ENCODE results near the gene MME.
"Not testable (repeated sequence)": the region's sequence is repeated elsewhere in the genome, so short reads cannot be mapped to it uniquely, and the experiment has no call there.

Gene MME

GRCh38 chr3:155194973-155195957, 115.1 kb downstream of the MME start:
- no peak for DNase-seq (ENCODE audit: low read depth)

- no peak for DNase-seq (ENCODE audit: low read depth)
These were observed 116.3 kb downstream of the MME start for GRCh38 chr3:155196131-155197021.

GRCh38 chr3:155197786-155198185, 117.7 kb downstream of the MME start:
- DNase-seq (ENCODE audit: low read depth): no peak

- DNase-seq (ENCODE audit: low read depth): peak; percentile 81
These were observed 122.5 kb downstream of the MME start for GRCh38 chr3:155202626-155203025.

GRCh38 chr3:155204851-155205250, 124.7 kb downstream of the MME start:
- no peak for DNase-seq (ENCODE audit: low read depth)

- DNase-seq (ENCODE audit: low read depth): no peak
These were observed 128.2 kb downstream of the MME start for GRCh38 chr3:155208183-155208800.

- no peak for DNase-seq (ENCODE audit: low read depth)
These were observed 130.6 kb downstream of the MME start for GRCh38 chr3:155210736-155211135.

GRCh38 chr3:155211266-155211665, 131.1 kb downstream of the MME start:
- no peak for DNase-seq (ENCODE audit: low read depth)

GRCh38 chr3:155211940-155212339, 131.8 kb downstream of the MME start:
- no peak for DNase-seq (ENCODE audit: low read depth)

GRCh38 chr3:155216007-155216406, 135.9 kb downstream of the MME start:
- not testable (repeated sequence) for DNase-seq (ENCODE audit: low read depth)

- peak; percentile 33 for DNase-seq (ENCODE audit: low read depth)
These were observed 137.5 kb downstream of the MME start for GRCh38 chr3:155217591-155217990.

- no peak for DNase-seq (ENCODE audit: low read depth)
These were observed 138.3 kb downstream of the MME start for GRCh38 chr3:155218462-155218861.

- DNase-seq (ENCODE audit: low read depth): no peak
These were observed 139.0 kb downstream of the MME start for GRCh38 chr3:155219106-155219505.

GRCh38 chr3:155225417-155225816, 145.3 kb downstream of the MME start:
- DNase-seq (ENCODE audit: low read depth): no peak

- DNase-seq (ENCODE audit: low read depth): no peak
These were observed 147.0 kb downstream of the MME start for GRCh38 chr3:155227141-155227540.

GRCh38 chr3:155228676-155229075, 148.6 kb downstream of the MME start:
- no peak for DNase-seq (ENCODE audit: low read depth)

- no peak for DNase-seq (ENCODE audit: low read depth)
These were observed 149.0 kb downstream of the MME start for GRCh38 chr3:155229086-155229485.

- DNase-seq (ENCODE audit: low read depth): no peak
These were observed 150.3 kb downstream of the MME start for GRCh38 chr3:155230382-155230781.

GRCh38 chr3:155231792-155232191, 151.7 kb downstream of the MME start:
- no peak for DNase-seq (ENCODE audit: low read depth)

- DNase-seq (ENCODE audit: low read depth): peak; percentile 85
These were observed 152.5 kb downstream of the MME start for GRCh38 chr3:155232605-155233004.

GRCh38 chr3:155233213-155233612, 153.1 kb downstream of the MME start:
- peak; percentile 69 for DNase-seq (ENCODE audit: low read depth)
